Measurements from ENCODE around the gene LSM5.

LSM5 gene

GRCh38 chr7:32490127-32490796 lies at the start of gene LSM5:
LSM5 (minus strand) TSS chr7:32490380; CDS start chr7:32490365, 15 bp downstream.
- TF ChIP-seq CTCF (IDR thresholded peaks at IDR 0.05): no peak

- TF ChIP-seq CTCF (IDR thresholded peaks at IDR 0.05): no peak
Measured at GRCh38 chr7:32539366-32539765, 49.2 kb upstream of the LSM5 start.

- TF ChIP-seq CTCF (IDR thresholded peaks at IDR 0.05): no peak
Measured at GRCh38 chr7:32537760-32538159, 47.6 kb upstream of the LSM5 start.

- TF ChIP-seq CTCF (IDR thresholded peaks at IDR 0.05): no peak
Measured at GRCh38 chr7:32536585-32536984, 46.4 kb upstream of the LSM5 start.

GRCh38 chr7:32536016-32536415 lies 45.8 kb upstream of the LSM5 start:
- no peak for TF ChIP-seq CTCF (IDR thresholded peaks at IDR 0.05)

GRCh38 chr7:32535162-32535702 lies 45.1 kb upstream of the LSM5 start:
- TF ChIP-seq CTCF (IDR thresholded peaks at IDR 0.05): no peak

GRCh38 chr7:32533276-32534029 lies 43.3 kb upstream of the LSM5 start:
- no peak for TF ChIP-seq CTCF (IDR thresholded peaks at IDR 0.05)

Data from LNCAP (cell line).